ENCODE measurements around the gene DHCR7.

- TF ChIP-seq, protein P1, sequence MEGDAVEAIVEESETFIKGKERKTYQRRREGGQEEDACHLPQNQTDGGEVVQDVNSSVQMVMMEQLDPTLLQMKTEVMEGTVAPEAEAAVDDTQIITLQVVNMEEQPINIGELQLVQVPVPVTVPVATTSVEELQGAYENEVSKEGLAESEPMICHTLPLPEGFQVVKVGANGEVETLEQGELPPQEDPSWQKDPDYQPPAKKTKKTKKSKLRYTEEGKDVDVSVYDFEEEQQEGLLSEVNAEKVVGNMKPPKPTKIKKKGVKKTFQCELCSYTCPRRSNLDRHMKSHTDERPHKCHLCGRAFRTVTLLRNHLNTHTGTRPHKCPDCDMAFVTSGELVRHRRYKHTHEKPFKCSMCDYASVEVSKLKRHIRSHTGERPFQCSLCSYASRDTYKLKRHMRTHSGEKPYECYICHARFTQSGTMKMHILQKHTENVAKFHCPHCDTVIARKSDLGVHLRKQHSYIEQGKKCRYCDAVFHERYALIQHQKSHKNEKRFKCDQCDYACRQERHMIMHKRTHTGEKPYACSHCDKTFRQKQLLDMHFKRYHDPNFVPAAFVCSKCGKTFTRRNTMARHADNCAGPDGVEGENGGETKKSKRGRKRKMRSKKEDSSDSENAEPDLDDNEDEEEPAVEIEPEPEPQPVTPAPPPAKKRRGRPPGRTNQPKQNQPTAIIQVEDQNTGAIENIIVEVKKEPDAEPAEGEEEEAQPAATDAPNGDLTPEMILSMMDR (IDR thresholded peaks at IDR 0.05), result no peak
- TF ChIP-seq POLR2A (IDR thresholded peaks at IDR 0.05), result no peak
Observed at GRCh38 chr11:71451596-71452198, 3.5 kb upstream of the DHCR7 start.

Measured in uterus (tissue), 2 donors.